ES-I3 (cell line): ENCODE data around the gene BRSK1.

Experiments used
- H3K36me3 ChIP-seq: 2 replicates; pipeline ENCODE4 v1.6.1; 2013; ENCODE audit warnings: mild to moderate bottlenecking, low read length, control low read depth, moderate library complexity; ENCODE audit not compliant: insufficient read depth
- H3K4me1 ChIP-seq: 2 replicates; pipeline ENCODE4 v1.6.1; 2013; ENCODE audit warnings: mild to moderate bottlenecking, control low read depth, low read length; ENCODE audit not compliant: insufficient read depth
- H3K9ac ChIP-seq: 2 replicates; pipeline ENCODE4 v1.6.1; 2013; ENCODE audit warnings: low read depth, mild to moderate bottlenecking, low read length, moderate library complexity
- H3K9me3 ChIP-seq: 2 replicates; pipeline ENCODE4 v1.6.1; 2013; ENCODE audit warnings: mild to moderate bottlenecking, low read length, moderate library complexity; ENCODE audit not compliant: control insufficient read depth, insufficient read depth

Gene BRSK1

GRCh38 chr19:55283548-55284377, at the start of gene BRSK1:
BRSK1 (plus strand) TSS chr19:55283997; CDS start chr19:55284443, 446 bp downstream.
- Histone ChIP-seq H3K9ac (peak within 1 kb of the TSS; percentile 41; the same call in 1 of the 2 replicates), H3K9me3 (no peaks in the 10 kb centered on the region)

DNA sequence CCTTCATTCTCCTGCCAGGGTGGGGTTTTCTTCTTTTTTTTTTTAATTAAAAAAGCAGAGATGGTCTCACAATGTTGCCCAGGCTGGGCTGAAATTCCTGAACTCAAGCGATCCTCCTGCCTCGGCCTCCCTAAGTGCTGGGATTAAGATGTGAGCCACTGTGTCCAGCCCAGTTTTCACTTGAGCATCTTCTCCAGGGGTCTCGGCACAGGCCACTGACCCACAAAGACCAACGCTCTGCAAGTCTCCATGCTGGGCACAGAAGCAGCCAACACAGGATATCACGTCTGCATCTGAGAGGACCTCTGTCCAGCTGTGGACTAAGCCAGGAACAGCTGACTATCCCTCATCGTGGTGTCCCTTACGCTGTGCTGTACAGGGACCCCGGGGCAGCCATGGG, 45.8 kb upstream of the BRSK1 start:
- H3K9ac ChIP-seq: no peak overlapping the region
- H3K4me1 ChIP-seq: no peaks in the 10 kb centered on the region
- peaks cover 18% of the 10 kb centered on the region for H3K36me3 ChIP-seq
- no peaks in the 10 kb centered on the region for H3K9me3 ChIP-seq

More at GRCh38 chr19:55283548-55284377, at the start of gene BRSK1:
- H3K4me1 ChIP-seq: peaks cover 13% of the 10 kb centered on the region; the same call in 1 of the 2 replicates
- no peaks in the 10 kb centered on the region for H3K36me3 ChIP-seq

DNA sequence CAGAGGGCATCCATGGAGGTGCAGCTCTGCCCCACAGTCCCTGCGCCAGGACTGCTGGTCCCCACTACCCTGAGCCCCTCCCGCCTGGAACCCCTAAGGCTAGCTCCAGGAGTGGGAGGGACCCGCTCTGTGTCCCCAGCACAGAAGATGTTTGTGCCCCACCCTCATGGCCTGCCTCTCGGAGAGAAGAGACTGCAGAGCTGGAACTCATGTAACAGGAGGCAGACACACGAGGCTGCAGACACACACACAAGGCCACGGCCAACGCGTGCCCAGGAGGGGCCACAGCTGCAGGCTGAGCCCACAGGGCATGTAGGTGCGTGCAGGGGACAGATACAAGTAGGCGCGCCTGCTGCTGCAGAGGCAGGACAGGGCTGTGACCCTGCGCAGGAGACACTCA, 44.8 kb upstream of the BRSK1 start:
- peaks cover 18% of the 10 kb centered on the region for H3K36me3 ChIP-seq
- H3K9me3 ChIP-seq: no peaks in the 10 kb centered on the region
- H3K9ac ChIP-seq: no peak overlapping the region
- H3K4me1 ChIP-seq: no peaks in the 10 kb centered on the region

DNA sequence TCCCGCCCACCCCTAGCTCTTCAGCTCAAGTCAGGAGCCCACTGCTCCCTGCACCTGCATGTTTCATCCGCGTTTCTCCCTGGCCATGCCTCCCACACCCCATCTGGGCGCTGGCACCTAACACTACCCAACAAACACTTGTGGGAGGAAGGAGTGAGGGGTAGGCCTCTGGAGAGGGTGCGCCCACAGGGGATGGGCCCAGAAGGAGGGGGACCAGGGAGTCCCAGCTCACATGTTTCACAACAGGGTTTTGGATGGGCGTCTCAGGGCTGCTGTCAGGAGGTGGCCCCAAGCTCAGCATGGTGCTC, 43.1 kb upstream of the BRSK1 start:
- Histone ChIP-seq H3K9ac (no peak overlapping the region), H3K4me1 (no peaks in the 10 kb centered on the region), H3K36me3 (peaks cover 9% of the 10 kb centered on the region), H3K9me3 (no peaks in the 10 kb centered on the region)

DNA sequence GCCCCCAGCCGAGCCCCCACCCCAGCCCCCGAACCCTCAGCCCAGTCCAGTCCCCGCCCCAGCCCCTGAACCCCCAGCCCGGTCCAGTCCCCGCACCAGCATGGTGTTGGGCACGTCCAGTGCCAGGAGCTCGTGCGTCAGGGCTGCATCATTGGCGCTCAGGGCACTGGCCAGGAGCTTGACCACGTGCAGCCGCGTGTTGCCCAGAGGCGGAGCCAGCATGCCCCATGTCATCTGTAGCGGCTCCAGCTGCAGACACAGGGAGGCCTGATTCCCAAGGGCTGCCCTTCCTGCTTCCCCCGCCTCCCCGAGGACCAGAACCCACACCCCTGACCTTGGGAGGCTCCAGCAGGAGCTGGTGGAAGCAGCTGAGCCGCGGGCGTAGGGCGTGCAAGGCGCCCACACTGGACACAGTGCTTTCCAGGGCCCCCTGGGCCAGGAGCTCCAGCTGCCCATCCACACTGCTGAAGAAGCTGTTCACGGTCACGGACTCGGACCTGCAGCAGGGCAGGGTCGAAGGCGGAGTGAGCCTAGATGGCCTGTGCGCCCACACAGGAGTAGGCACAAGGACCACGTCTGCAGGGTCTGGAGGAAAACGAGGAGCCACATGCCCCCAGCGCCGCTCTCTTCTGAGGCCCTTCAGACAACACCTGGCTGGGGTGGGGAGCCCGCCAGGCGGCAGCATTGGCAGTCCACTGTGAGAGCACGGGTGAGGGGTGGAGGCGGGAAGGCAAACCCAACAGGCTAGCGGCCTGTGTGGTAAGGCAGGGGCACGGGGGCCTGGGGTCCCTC, 42.5 kb upstream of the BRSK1 start:
- no peak overlapping the region for H3K9ac ChIP-seq
- peaks cover 12% of the 10 kb centered on the region for H3K36me3 ChIP-seq
- no peaks in the 10 kb centered on the region for H3K9me3 ChIP-seq
- H3K4me1 ChIP-seq: no peaks in the 10 kb centered on the region

GRCh38 chr19:55241935-55242464, 41.8 kb upstream of the BRSK1 start:
- Histone ChIP-seq H3K36me3 (peaks cover 13% of the 10 kb centered on the region), H3K9me3 (no peaks in the 10 kb centered on the region), H3K4me1 (no peaks in the 10 kb centered on the region), H3K9ac (no peak overlapping the region)

DNA sequence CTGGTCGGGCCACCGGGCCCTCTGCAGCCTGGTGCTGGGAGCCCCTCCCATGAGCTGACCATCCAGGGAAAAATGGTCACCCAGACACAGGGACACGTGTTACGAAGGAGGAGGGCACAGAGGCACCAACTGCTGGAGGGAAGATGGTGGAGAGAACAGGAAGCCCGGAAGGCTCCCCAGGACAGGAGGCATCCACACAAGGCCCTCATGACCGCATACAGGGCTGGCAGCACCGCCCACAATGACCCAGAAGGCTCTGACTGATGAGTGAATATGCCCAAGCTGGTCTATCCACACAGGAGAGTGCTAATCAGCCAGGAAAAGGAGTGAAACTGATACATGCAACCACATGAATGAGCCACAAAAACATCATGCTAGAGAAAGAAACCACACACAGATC, 41.3 kb upstream of the BRSK1 start:
- Histone ChIP-seq H3K9ac (no peak overlapping the region), H3K4me1 (no peaks in the 10 kb centered on the region), H3K36me3 (peaks cover 13% of the 10 kb centered on the region), H3K9me3 (no peaks in the 10 kb centered on the region)

GRCh38 chr19:55244004-55244680, 39.7 kb upstream of the BRSK1 start:
- H3K4me1 ChIP-seq: no peaks in the 10 kb centered on the region

DNA sequence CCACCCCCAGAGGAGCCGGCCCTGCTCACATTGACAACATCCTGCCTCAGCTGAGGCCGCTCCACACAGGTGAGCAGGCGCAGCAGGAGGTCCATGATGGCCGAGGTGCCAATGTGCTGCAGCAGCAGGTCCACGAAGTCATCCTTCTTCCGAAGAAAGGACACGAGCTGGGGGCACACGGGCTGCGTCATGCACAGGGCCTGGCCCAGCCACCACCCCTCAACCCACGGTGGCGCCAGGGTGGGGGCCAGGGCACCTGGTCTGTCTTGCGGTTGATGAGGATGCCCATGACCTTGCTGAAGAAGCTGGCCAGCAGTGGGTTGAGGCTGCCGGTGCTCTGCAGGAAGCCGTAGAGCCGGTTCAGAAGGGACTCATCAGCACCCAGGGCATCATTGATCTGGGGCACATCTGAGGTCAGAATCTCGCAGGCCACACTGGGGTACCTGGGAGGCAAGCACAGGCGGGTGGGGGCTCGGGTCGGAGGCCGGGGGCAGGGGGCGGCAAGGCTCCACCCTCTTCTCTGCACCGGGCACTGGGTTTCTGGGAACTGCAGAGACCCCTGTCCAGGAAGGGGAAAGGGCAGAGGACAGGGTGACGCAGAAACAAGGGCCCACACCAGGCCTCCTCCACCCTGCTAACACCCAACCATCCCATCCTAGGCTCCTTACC, 38.4 kb upstream of the BRSK1 start:
- H3K9me3 ChIP-seq: no peaks in the 10 kb centered on the region
- H3K9ac ChIP-seq: no peak overlapping the region
- no peaks in the 10 kb centered on the region for H3K4me1 ChIP-seq
- peaks cover 6% of the 10 kb centered on the region; the same call in 1 of the 2 replicates for H3K36me3 ChIP-seq

More at GRCh38 chr19:55244004-55244680, 39.7 kb upstream of the BRSK1 start:
- Histone ChIP-seq H3K36me3 (peaks cover 6% of the 10 kb centered on the region; the same call in 1 of the 2 replicates), H3K9me3 (no peaks in the 10 kb centered on the region), H3K9ac (no peak overlapping the region)

DNA sequence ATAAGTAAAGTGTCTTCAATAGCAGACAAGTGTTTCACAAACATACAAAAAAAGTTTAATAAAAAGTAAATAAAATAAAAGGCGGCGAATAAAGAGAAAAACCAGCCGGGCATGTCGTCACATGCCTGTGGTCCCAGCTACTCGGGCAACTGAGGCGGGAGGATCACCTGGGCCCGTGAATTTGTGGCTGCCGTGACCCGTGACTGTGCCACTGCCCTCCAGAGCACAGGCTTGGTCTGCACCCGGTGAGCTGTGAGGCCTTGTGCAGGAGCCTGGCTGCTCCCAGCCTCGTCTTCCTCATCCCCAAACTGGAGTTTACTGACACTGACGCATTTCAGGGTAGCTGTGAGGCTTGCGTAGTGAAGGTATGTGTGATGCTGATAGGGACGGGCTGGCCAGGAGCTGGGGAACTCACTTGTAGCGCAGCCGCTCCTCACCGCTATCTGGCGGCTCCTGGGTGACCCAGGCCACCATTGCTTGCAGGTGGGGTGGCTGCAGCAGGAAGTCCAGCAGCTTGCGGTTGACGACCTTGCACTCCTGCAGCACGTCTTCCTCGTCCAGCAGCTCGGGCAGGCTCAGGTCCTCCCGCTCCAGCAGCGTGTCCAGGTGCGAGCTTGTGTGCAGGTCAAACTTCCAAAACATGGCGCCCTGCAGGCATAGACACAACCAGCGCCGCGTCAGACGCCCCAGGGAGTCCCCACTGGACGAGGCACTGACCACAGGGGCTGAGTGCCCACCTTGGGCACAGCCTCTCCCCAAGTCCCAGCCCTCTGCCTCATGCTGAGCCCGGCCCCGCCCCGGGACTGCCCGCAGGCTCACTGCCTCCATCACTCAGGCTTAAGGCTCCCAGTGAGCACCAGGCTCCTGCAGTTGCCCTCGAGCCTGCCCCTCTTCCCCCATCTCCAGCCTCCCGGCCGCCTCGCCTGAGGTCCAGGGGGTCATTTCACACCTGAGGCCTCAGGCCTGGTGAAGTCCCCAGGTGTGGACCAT, 37.0 kb upstream of the BRSK1 start:
- Histone ChIP-seq H3K9ac (no peak overlapping the region), H3K36me3 (peaks cover 6% of the 10 kb centered on the region; the same call in 1 of the 2 replicates), H3K4me1 (peaks cover 6% of the 10 kb centered on the region), H3K9me3 (no peaks in the 10 kb centered on the region)

GRCh38 chr19:55247621-55248099, 36.1 kb upstream of the BRSK1 start:
- Histone ChIP-seq H3K9ac (no peak overlapping the region), H3K36me3 (peaks cover 4% of the 10 kb centered on the region; the same call in 1 of the 2 replicates), H3K9me3 (no peaks in the 10 kb centered on the region), H3K4me1 (peaks cover 8% of the 10 kb centered on the region)

DNA sequence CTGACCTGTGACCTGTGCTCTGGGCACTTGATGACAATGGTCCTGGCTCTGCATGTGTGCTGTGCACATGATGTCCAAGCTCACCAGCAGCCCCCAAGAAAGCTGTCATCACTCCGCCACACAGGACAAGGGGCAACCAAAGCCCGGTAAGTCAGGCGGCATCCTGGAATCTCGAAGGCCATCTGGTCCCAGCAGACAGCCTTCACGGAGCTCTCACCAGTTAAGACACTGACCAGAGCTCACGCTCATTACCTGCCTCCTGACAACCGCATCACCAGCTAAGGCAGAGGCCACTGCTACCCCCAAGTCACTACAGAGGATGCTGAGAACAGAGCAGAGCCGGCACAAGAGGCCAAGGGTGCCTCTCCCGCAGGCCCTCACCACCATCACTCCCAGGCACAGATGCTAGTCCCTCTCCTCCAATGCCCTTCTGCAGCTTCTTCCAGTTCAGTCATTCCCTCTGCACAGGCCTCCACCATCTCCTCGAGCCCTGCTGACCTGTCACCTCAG, 35.6 kb upstream of the BRSK1 start:
- Histone ChIP-seq H3K36me3 (peaks cover 3% of the 10 kb centered on the region; the same call in 1 of the 2 replicates), H3K9ac (no peak overlapping the region)

More for the DNA sequence above, 35.6 kb upstream of the BRSK1 start:
- H3K4me1 ChIP-seq: peaks cover 8% of the 10 kb centered on the region
- H3K9me3 ChIP-seq: no peaks in the 10 kb centered on the region
